Measurements from ENCODE around the gene GPR156. TPM values are rescaled to one million over a fixed set of nuclear protein-coding genes. Genes with fewer than 3 reads are reported as not detected.

The GPR156 gene
- polyA plus RNA-seq, 1 of the 3 experiments (the other 2 are of a cell fraction) = 0.31 TPM

- POLR2A ChIA-PET = no interaction called here
- CTCF ChIA-PET = no interaction called here
- Histone ChIP-seq H4K20me1 (ENCODE audit: insufficient read depth) (no peaks in the 10 kb centered on the region), H3K9me3 (no peaks in the 10 kb centered on the region), H3K4me1 (ENCODE audit: control insufficient read depth in 1 of 2, insufficient read depth in 2 of 2, low read depth in 1 of 2, low read length in 1 of 2) (no peaks in the 10 kb centered on the region), H3K4me3 (ENCODE audit: low read depth in 2 of 2, low read length in 1 of 2) (no peak overlapping the region), H3K79me2 (ENCODE audit: insufficient read depth) (no peaks in the 10 kb centered on the region), H3K36me3 (replicated peaks in 1 of 2; ENCODE audit: control insufficient read depth in 1 of 2, insufficient read depth in 2 of 2, low read length in 1 of 2) (no peaks in the 10 kb centered on the region), H3K27ac (ENCODE audit: low read depth in 2 of 2, low read length in 1 of 2) (no peak overlapping the region), H3K27me3 (ENCODE audit: insufficient read depth) (no peaks in the 10 kb centered on the region), H3K4me2 (no peak overlapping the region), H3K9me2 (no peaks in the 10 kb centered on the region), H2AFZ (ENCODE audit: low read depth) (no peak overlapping the region), H3K9ac (no peak overlapping the region), H3F3A (replicated peaks; ENCODE audit: insufficient read depth) (no peaks in the 10 kb centered on the region)
- no peak for DNase-seq
- WGBS (ENCODE audit: low lambda C conversion rate) = 94% methylated on average over 5 of the region's 5 CpGs
- TF ChIP-seq SIN3A (IDR thresholded peaks at IDR 0.05; ENCODE audit: borderline replicate concordance, low read depth, low read length) (no peak), PBX3 (IDR thresholded peaks at IDR 0.05) (no peak), MAX (IDR thresholded peaks at IDR 0.05; ENCODE audit: low read depth) (no peak), FOSL2 (IDR thresholded peaks at IDR 0.05; ENCODE audit: borderline replicate concordance, low read depth) (no peak), RCOR1 (IDR thresholded peaks at IDR 0.05; ENCODE audit: low read length) (no peak), FOXM1 (IDR thresholded peaks at IDR 0.05; ENCODE audit: low read depth) (no peak), MEF2A (IDR thresholded peaks at IDR 0.05; ENCODE audit: borderline replicate concordance, low read depth) (no peak), ZBTB33 (IDR thresholded peaks at IDR 0.05; ENCODE audit: borderline replicate concordance, low read depth) (no peak), ELF1 (IDR thresholded peaks at IDR 0.05) (no peak)
- TF ChIP-seq, protein P1, sequence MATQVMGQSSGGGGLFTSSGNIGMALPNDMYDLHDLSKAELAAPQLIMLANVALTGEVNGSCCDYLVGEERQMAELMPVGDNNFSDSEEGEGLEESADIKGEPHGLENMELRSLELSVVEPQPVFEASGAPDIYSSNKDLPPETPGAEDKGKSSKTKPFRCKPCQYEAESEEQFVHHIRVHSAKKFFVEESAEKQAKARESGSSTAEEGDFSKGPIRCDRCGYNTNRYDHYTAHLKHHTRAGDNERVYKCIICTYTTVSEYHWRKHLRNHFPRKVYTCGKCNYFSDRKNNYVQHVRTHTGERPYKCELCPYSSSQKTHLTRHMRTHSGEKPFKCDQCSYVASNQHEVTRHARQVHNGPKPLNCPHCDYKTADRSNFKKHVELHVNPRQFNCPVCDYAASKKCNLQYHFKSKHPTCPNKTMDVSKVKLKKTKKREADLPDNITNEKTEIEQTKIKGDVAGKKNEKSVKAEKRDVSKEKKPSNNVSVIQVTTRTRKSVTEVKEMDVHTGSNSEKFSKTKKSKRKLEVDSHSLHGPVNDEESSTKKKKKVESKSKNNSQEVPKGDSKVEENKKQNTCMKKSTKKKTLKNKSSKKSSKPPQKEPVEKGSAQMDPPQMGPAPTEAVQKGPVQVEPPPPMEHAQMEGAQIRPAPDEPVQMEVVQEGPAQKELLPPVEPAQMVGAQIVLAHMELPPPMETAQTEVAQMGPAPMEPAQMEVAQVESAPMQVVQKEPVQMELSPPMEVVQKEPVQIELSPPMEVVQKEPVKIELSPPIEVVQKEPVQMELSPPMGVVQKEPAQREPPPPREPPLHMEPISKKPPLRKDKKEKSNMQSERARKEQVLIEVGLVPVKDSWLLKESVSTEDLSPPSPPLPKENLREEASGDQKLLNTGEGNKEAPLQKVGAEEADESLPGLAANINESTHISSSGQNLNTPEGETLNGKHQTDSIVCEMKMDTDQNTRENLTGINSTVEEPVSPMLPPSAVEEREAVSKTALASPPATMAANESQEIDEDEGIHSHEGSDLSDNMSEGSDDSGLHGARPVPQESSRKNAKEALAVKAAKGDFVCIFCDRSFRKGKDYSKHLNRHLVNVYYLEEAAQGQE (IDR thresholded peaks at IDR 0.05; ENCODE audit: low read depth, low read length) = no peak
These were observed 17.3 kb upstream of the GPR156 start for GRCh38 chr3:120302361-120302760.

- no peaks in the 10 kb centered on the region for H3K9me2 ChIP-seq
- POLR2A ChIA-PET = no interaction called here
These were observed 15.9 kb upstream of the GPR156 start for GRCh38 chr3:120300971-120301370.

More at GRCh38 chr3:120300971-120301370, 15.9 kb upstream of the GPR156 start:
- Histone ChIP-seq H3K27ac (ENCODE audit: low read depth in 2 of 2, low read length in 1 of 2) (no peak overlapping the region), H3K4me1 (ENCODE audit: control insufficient read depth in 1 of 2, insufficient read depth in 2 of 2, low read depth in 1 of 2, low read length in 1 of 2) (no peaks in the 10 kb centered on the region), H3K9me3 (no peaks in the 10 kb centered on the region), H3K36me3 (replicated peaks in 1 of 2; ENCODE audit: control insufficient read depth in 1 of 2, insufficient read depth in 2 of 2, low read length in 1 of 2) (no peaks in the 10 kb centered on the region), H3K9ac (no peak overlapping the region), H3K4me3 (ENCODE audit: low read depth in 2 of 2, low read length in 1 of 2) (no peak overlapping the region), H4K20me1 (ENCODE audit: insufficient read depth) (no peaks in the 10 kb centered on the region), H3K27me3 (ENCODE audit: insufficient read depth) (no peaks in the 10 kb centered on the region), H2AFZ (ENCODE audit: low read depth) (no peak overlapping the region), H3K4me2 (no peak overlapping the region), H3K79me2 (ENCODE audit: insufficient read depth) (no peaks in the 10 kb centered on the region), H3F3A (replicated peaks; ENCODE audit: insufficient read depth) (no peaks in the 10 kb centered on the region)
- DNase-seq = no peak
- TF ChIP-seq GATA2 (CRISPR knock-in tag; IDR thresholded peaks at IDR 0.05) (no peak), RCOR1 (IDR thresholded peaks at IDR 0.05; ENCODE audit: low read length) (no peak), PBX3 (IDR thresholded peaks at IDR 0.05) (no peak), TEAD4 (IDR thresholded peaks at IDR 0.05; ENCODE audit: borderline replicate concordance, insufficient read depth) (no peak), TCF12 (IDR thresholded peaks at IDR 0.05) (no peak), GABPA (IDR thresholded peaks at IDR 0.05; ENCODE audit: low read depth) (no peak), EZH2phosphoT487 (IDR thresholded peaks at IDR 0.05; ENCODE audit: borderline replicate concordance, low read depth) (no peak), ZBTB33 (IDR thresholded peaks at IDR 0.05; ENCODE audit: borderline replicate concordance, low read depth) (no peak), FOSL2 (IDR thresholded peaks at IDR 0.05; ENCODE audit: borderline replicate concordance, low read depth) (no peak)
- TF ChIP-seq, protein P2, sequence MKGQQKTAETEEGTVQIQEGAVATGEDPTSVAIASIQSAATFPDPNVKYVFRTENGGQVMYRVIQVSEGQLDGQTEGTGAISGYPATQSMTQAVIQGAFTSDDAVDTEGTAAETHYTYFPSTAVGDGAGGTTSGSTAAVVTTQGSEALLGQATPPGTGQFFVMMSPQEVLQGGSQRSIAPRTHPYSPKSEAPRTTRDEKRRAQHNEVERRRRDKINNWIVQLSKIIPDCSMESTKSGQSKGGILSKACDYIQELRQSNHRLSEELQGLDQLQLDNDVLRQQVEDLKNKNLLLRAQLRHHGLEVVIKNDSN (IDR thresholded peaks at IDR 0.05; ENCODE audit: borderline replicate concordance, low read depth) = no peak
- CTCF ChIA-PET = interaction anchor here (1.0 kb wide), 2 partner anchors 16 to 31 kb away, joined by 3 read pairs; no protein-coding TSS in a partner anchor
- WGBS (ENCODE audit: low lambda C conversion rate) = 77% methylated on average over 3 of the region's 3 CpGs
